Progenitor cell of endocrine pancreas (in vitro differentiated cells): ENCODE results near the gene GPR142. TPM values are rescaled to one million over a fixed set of nuclear protein-coding genes. Genes with fewer than 3 reads are reported as not detected.

Source experiments
- DNase-seq: peaks from one replicate; pipeline ENCODE4 v3.0.0; 2021; ENCODE audit warnings: low spot score; ENCODE audit not compliant: unreplicated experiment
- H3K27ac Mint-ChIP-seq: 2 replicates; pipeline ENCODE4 v1.8.0; 2021; ENCODE audit warnings: mild to moderate bottlenecking, moderate library complexity, mixed read lengths
- H3K27me3 Mint-ChIP-seq: 2 replicates; pipeline ENCODE4 v1.8.0; 2021; ENCODE audit warnings: mixed read lengths
- H3K36me3 Mint-ChIP-seq: 2 replicates; pipeline ENCODE4 v1.8.0; 2022; ENCODE audit warnings: mixed read lengths; ENCODE audit not compliant: insufficient read depth
- H3K4me1 Mint-ChIP-seq: 2 replicates; pipeline ENCODE4 v1.8.0; 2021; ENCODE audit warnings: low read depth, mixed read lengths
- H3K4me3 Mint-ChIP-seq: 2 replicates; pipeline ENCODE4 v1.8.0; 2021; ENCODE audit warnings: low read depth, mild to moderate bottlenecking, moderate library complexity, mixed read lengths
- H3K9me3 Mint-ChIP-seq: 2 replicates; pipeline ENCODE4 v1.8.0; 2021; ENCODE audit warnings: low read depth, mixed read lengths
- CTCF ChIP-seq: fragments of 200-600 bp; sonication (generic); IDR thresholded peaks from one replicate; pipeline ENCODE4 v1.5.0; 2021; ENCODE audit warnings: antibody characterized with exemption, mild to moderate bottlenecking; ENCODE audit not compliant: unreplicated experiment
- total RNA-seq: library from RNA; stranded (reverse); gene quantifications from 2 replicates; pipeline ENCODE4 v1.2.1, GENCODE V29; 2021

Gene GPR142
- total RNA-seq, 1 donor from 2014 or later, result 6.6 TPM

- Mint-ChIP-seq H3K27ac (no peak overlapping the region), H3K36me3 (no peaks in the 10 kb centered on the region), H3K27me3 (peaks cover 57% of the 10 kb centered on the region), H3K9me3 (no peaks in the 10 kb centered on the region), H3K4me3 (peak overlapping the region; percentile 37), H3K4me1 (peaks cover 7% of the 10 kb centered on the region)
- DNase-seq, result peak; percentile 46
- peak; percentile 38 for TF ChIP-seq CTCF
These were observed 10.4 kb upstream of the GPR142 start for GRCh38 chr17:74356646-74357465.

- peaks cover 7% of the 10 kb centered on the region for H3K4me1 Mint-ChIP-seq
- DNase-seq, result no peak
- TF ChIP-seq CTCF, result no peak
- no peak overlapping the region for H3K27ac Mint-ChIP-seq
- no peaks in the 10 kb centered on the region for H3K9me3 Mint-ChIP-seq
- H3K4me3 Mint-ChIP-seq, result no peak overlapping the region
- H3K36me3 Mint-ChIP-seq, result no peaks in the 10 kb centered on the region
- peaks cover 53% of the 10 kb centered on the region for H3K27me3 Mint-ChIP-seq
These were observed 9.9 kb upstream of the GPR142 start for GRCh38 chr17:74357466-74357809.

GRCh38 chr17:74358697-74359096 lies 8.6 kb upstream of the GPR142 start:
- H3K9me3 Mint-ChIP-seq, result no peaks in the 10 kb centered on the region
- no peak for DNase-seq
- peaks cover 43% of the 10 kb centered on the region for H3K27me3 Mint-ChIP-seq
- no peak overlapping the region for H3K4me3 Mint-ChIP-seq
- H3K4me1 Mint-ChIP-seq, result peaks cover 7% of the 10 kb centered on the region
- no peak overlapping the region for H3K27ac Mint-ChIP-seq
- no peaks in the 10 kb centered on the region for H3K36me3 Mint-ChIP-seq
- TF ChIP-seq CTCF, result no peak

GRCh38 chr17:74359916-74360315 lies 7.4 kb upstream of the GPR142 start:
- Mint-ChIP-seq H3K27me3 (peaks cover 31% of the 10 kb centered on the region), H3K36me3 (no peaks in the 10 kb centered on the region), H3K9me3 (no peaks in the 10 kb centered on the region), H3K27ac (no peak overlapping the region), H3K4me1 (peaks cover 7% of the 10 kb centered on the region), H3K4me3 (no peak overlapping the region)
- DNase-seq, result no peak
- no peak for TF ChIP-seq CTCF

GRCh38 chr17:74360899-74361229 lies 6.4 kb upstream of the GPR142 start:
- DNase-seq, result no peak
- Mint-ChIP-seq H3K4me3 (no peak overlapping the region), H3K9me3 (no peaks in the 10 kb centered on the region), H3K27me3 (peaks cover 23% of the 10 kb centered on the region), H3K36me3 (no peaks in the 10 kb centered on the region), H3K27ac (no peak overlapping the region), H3K4me1 (peaks cover 7% of the 10 kb centered on the region)
- TF ChIP-seq CTCF, result no peak
